HepG2 (cell line): Measurements from ENCODE around the gene C14orf180. TPM values are rescaled to one million over a fixed set of nuclear protein-coding genes. Genes with fewer than 3 reads are reported as not detected.
A peak's percentile ranks its signal among the peaks of the same experiment; 100 is the strongest.

Experiments
- ATAC-seq: fragments of 200-7000 bp; cut with Tn5 transposase; 3 replicates; pipeline ENCODE4 v1.9.1; 2020; ENCODE audit warnings: mild to moderate bottlenecking, moderate library complexity
- BruUV-seq: library from RNA; stranded (reverse); fragments of 400-500 nt; replicated peaks from 2 replicates; lab custom pipeline; 2021; lab: Mats Ljungman, UMichigan
- CTCF ChIA-PET: fragments of 300-600 bp; formaldehyde crosslinking; extraction: SDS; loops from one replicate; lab custom pipeline; 2021; ENCODE audit warnings: low total read pairs, inconsistent platforms, low intra/inter-chr PET ratio; lab: Yijun Ruan, JAX
- POLR2A ChIA-PET: fragments of 350-600 bp; sonication (Branson Sonifier 250); formaldehyde crosslinking; loops from one replicate; lab custom pipeline; 2020; ENCODE audit warnings: antibody characterized with exemption, inconsistent platforms; lab: Yijun Ruan, JAX
- DNase-seq: peaks from one replicate; pipeline ENCODE4 v3.0.0-alpha.2; 2015; ENCODE audit warnings: low spot score
- FAIRE-seq: peaks from 3 replicates; lab custom pipeline; 2011; peaks lifted over from hg19 to GRCh38; lab: Jason Lieb, UNC
- H2AFZ ChIP-seq: one replicate; pipeline ENCODE4 v1.6.1; 2011; ENCODE audit warnings: low read length, inconsistent platforms
- H3K27ac ChIP-seq: fragments of 300-600 bp; 3 replicates; pipeline ENCODE4 v1.8.0; 2011; ENCODE audit warnings: mixed run types, mild to moderate bottlenecking, mixed read lengths, low read length, inconsistent platforms; ENCODE audit not compliant: insufficient read depth; ENCODE audit errors: extremely low read length
- H3K27me3 ChIP-seq, 2 experiments: fragments of 200-600 bp in 1 of 2; 2 replicates in 1 of 2; 3 replicates in 1 of 2; pipeline versions ENCODE4 v1.6.0 to v1.8.0; 2011; ENCODE audit warnings: low read length in 2 of 2, mild to moderate bottlenecking in 2 of 2, moderate library complexity in 2 of 2, inconsistent platforms in 1 of 2; ENCODE audit not compliant: insufficient read depth in 2 of 2, control insufficient read depth in 1 of 2
- H3K36me3 ChIP-seq, 2 experiments: fragments of 200-600 bp in 1 of 2; replicated peaks in 1 of 2; 2 replicates in 1 of 2; 3 replicates in 1 of 2; pipeline versions ENCODE4 v1.5.1 to v1.8.0; 2011; ENCODE audit warnings: low read length in 2 of 2, inconsistent platforms in 1 of 2; ENCODE audit not compliant: insufficient read depth in 2 of 2, control insufficient read depth in 1 of 2
- H3K4me1 ChIP-seq: 2 replicates; pipeline ENCODE4 v1.5.1; 2012; ENCODE audit warnings: low read length, inconsistent platforms; ENCODE audit not compliant: insufficient read depth
- H3K4me2 ChIP-seq: 2 replicates; pipeline ENCODE4 v1.6.0; 2011; ENCODE audit warnings: low read depth, low read length, inconsistent platforms
- H3K4me3 ChIP-seq, 3 experiments: fragments of 200-600 bp in 1 of 3; sonication (generic), shearing (Covaris generic) in 1 of 3; replicated peaks in 1 of 3; 2 replicates each; pipeline ENCODE4 v1.5.1; 2011 to 2016; ENCODE audit warnings: low read length in 3 of 3, inconsistent platforms in 2 of 3, low read depth in 2 of 3, mild to moderate bottlenecking in 2 of 3, control low read depth in 1 of 3, mixed read lengths in 1 of 3; ENCODE audit not compliant: insufficient read depth in 1 of 3
- H3K79me2 ChIP-seq: one replicate; pipeline ENCODE4 v1.6.1; 2011; ENCODE audit warnings: low read length, inconsistent platforms; ENCODE audit not compliant: insufficient read depth
- H3K9ac ChIP-seq: 2 replicates; pipeline ENCODE4 v1.6.0; 2011; ENCODE audit warnings: mild to moderate bottlenecking, low read depth, low read length, inconsistent platforms; ENCODE audit not compliant: insufficient read depth
- H3K9me3 ChIP-seq: 2 replicates; pipeline ENCODE4 v1.5.1; 2012; ENCODE audit warnings: mild to moderate bottlenecking, low read length
- H4K20me1 ChIP-seq: 2 replicates; pipeline ENCODE4 v1.6.0; 2011; ENCODE audit warnings: inconsistent platforms, mild to moderate bottlenecking, low read length, moderate library complexity; ENCODE audit not compliant: insufficient read depth
- EZH2 ChIP-seq: conservative IDR thresholded peaks from 2 replicates; pipeline ENCODE4 v1.6.1; 2012; ENCODE audit warnings: mild to moderate bottlenecking, low read depth, low read length, moderate library complexity
- KMT2B ChIP-seq: IDR thresholded peaks from 2 replicates; pipeline ENCODE4 v1.6.1; 2016; ENCODE audit warnings: missing genetic modification reagents, missing compliant biosample characterization
- MAFK ChIP-seq, 2 experiments: IDR thresholded peaks in 1 of 2; conservative IDR thresholded peaks in 1 of 2; 2 replicates each; pipeline ENCODE4 v1.6.1; 2011; ENCODE audit warnings: improper control_type of control experiment in 2 of 2, low read length in 2 of 2
- ZNF562 ChIP-seq: sonication (generic); formaldehyde crosslinking; IDR thresholded peaks from 2 replicates; pipeline ENCODE4 v1.8.0; 2022; ENCODE audit warnings: missing genetic modification reagents, borderline replicate concordance
- WGBS: methylation state at CpG from one replicate; pipeline ENCODE4 v1.1.6; 2017; ENCODE audit warnings: low lambda C conversion rate; 5-methylcytosine and 5-hydroxymethylcytosine counted together
- in situ Hi-C: cut with HindIII; loops from 2 replicates; pipeline ENCODE4 v1.10.0; 2017; ENCODE audit warnings: low pct_unique_long_range_greater_than_20kb; ENCODE audit not compliant: extremely low pct_ligation_motif_present
- intact Hi-C: fragments of 100-400 bp; cut with micrococcal nuclease; formaldehyde crosslinking; loops from one replicate; pipeline ENCODE4 v1.10.0; 2022; ENCODE audit not compliant: unreplicated experiment
- polyA plus RNA-seq, 8 experiments: library from polyadenylated mRNA; depleted of rRNA in 3 of 8; stranded (reverse) in 7 of 8; unstranded in 1 of 8; fragments of >200 nt; fragmentation: Illumina TruSeq in 4 of 8; extraction: Trizol in 4 of 8; gene quantifications; 2 replicates each; pipeline versions ENCODE4 v1.2.1 to v1.2.3, GENCODE V29; 2011 to 2016; ENCODE audit warnings: low read depth in 4 of 8, missing spikeins in 1 of 8, mixed read lengths in 1 of 8; ENCODE audit not compliant: insufficient read depth in 1 of 8
- total RNA-seq, 5 experiments: library from RNA; depleted of rRNA; stranded (reverse); fragments of >200 nt; fragmentation: Illumina TruSeq; extraction: Trizol; gene quantifications; 2 replicates each; pipeline ENCODE4 v1.2.3, GENCODE V29; 2016; ENCODE audit warnings: low read depth in 1 of 5
- TF ChIP-seq, protein P1 (sequence below): IDR thresholded peaks from 2 replicates; pipeline ENCODE4 v1.6.1; 2016
- TF ChIP-seq, protein P2 (sequence below): sonication (generic); formaldehyde crosslinking; IDR thresholded peaks from 2 replicates; pipeline ENCODE4 v1.8.1; 2023; ENCODE audit warnings: mild to moderate bottlenecking, inconsistent platforms, moderate library complexity, missing genetic modification reagents, borderline replicate concordance

Gene C14orf180
- total and polyA plus RNA-seq, 2 of the 13 experiments (the other 11 are each of a cell fraction or from before 2014, with no cell fraction given): not detected

DNA sequence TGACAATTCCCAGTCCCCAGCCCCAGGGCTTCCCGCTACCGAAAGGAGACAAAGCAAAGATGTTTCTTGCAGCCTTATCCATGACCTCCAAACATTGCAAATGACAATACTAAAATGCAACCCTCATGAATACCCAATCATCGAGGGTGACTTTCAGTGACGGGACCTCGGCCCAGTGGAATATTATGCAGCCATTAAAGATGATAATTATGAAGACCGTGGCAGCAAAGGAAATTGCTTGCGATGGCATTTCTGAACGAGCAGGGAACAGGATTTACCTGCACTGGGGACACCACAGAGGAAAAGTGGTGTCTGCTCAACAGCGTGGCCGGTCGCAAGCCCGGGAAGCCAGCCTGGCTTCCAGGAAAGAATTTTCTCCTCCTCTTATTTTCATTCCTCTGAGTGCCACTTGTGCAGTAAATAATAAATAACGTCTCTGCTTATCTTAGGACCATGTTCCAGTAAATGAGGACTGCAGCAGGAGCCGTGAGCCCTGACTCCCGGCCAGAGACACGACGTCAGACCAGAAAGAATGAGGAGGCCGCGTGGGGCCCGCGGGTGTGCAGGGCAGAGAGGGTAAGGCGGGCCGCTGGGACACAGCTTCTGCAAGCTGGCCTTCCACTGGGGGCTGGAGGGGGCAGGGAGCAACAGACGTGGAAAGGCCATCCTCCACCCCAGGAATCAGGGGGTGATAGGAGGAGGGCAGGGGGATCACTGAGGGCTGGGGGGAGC, 6.6 kb downstream of the C14orf180 start:
- intact Hi-C loops: no loop called here
- BruUV-seq: no TSS peak
- Histone ChIP-seq H2AFZ (no peak overlapping the region), H4K20me1 (no peaks in the 10 kb centered on the region), H3K4me3 (no peak overlapping the region), H3K4me2 (no peak overlapping the region), H3K27me3 (peaks cover 26 to 98% of the 10 kb centered on the region in 2 experiments), H3K9ac (no peak overlapping the region), H3K36me3 (no peaks in the 10 kb centered on the region), H3K4me1 (no peaks in the 10 kb centered on the region), H3K27ac (no peak overlapping the region), H3K9me3 (no peaks in the 10 kb centered on the region), H3K79me2 (no peaks in the 10 kb centered on the region)
- POLR2A ChIA-PET: no interaction called here
- in situ Hi-C loops: no loop called here
- FAIRE-seq: no peak
- DNase-seq: no peak
- TF ChIP-seq KMT2B (no peak), EZH2 (0 out of 2 replicates have a peak, but pooled peaks have one; percentile 15), MAFK (conservative IDR thresholded peaks at IDR 0.05 in 1 of 2, IDR thresholded peaks at IDR 0.05 in 1 of 2; ENCODE audit: low read length in 2 of 2) (0 out of 4 replicates have a peak, but pooled peaks of 1 of the 2 experiments have one; percentile 8), ZNF562 (CRISPR knock-in tag) (no peak)
- TF ChIP-seq, protein P1, sequence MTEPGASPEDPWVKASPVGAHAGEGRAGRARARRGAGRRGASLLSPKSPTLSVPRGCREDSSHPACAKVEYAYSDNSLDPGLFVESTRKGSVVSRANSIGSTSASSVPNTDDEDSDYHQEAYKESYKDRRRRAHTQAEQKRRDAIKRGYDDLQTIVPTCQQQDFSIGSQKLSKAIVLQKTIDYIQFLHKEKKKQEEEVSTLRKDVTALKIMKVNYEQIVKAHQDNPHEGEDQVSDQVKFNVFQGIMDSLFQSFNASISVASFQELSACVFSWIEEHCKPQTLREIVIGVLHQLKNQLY: no peak
- TF ChIP-seq, protein P2, sequence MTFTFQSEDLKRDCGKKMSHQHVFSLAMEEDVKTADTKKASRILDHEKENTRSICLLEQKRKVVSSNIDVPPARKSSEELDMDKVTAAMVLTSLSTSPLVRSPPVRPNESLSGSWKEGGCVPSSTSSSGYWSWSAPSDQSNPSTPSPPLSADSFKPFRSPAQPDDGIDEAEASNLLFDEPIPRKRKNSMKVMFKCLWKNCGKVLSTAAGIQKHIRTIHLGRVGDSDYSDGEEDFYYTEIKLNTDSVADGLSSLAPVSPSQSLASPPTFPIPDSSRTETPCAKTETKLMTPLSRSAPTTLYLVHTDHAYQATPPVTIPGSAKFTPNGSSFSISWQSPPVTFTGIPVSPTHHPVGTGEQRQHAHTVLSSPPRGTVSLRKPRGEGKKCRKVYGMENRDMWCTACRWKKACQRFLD (CRISPR knock-in tag): no peak
- 4% methylated on average over 22 of the region's 24 CpGs for WGBS
- CTCF ChIA-PET: no interaction called here
- no peak for ATAC-seq
